Stimulated activated CD4-positive, alpha-beta T cell treated with anti-CD3 and anti-CD28 coated beads, Interleukin-15, amount 100 ng/mL, for 48 hours (primary cell): Measurements from ENCODE around the gene ZMAT2.
"Not testable (repeated sequence)": the region's sequence is repeated elsewhere in the genome, so short reads cannot be mapped to it uniquely, and the experiment has no call there.

Source experiments
- DNase-seq, 2 donors: peaks; one replicate each; pipeline ENCODE4 v3.0.0-alpha.2; 2020; ENCODE audit warnings: low read depth in 2 of 2

Gene ZMAT2, protein sequence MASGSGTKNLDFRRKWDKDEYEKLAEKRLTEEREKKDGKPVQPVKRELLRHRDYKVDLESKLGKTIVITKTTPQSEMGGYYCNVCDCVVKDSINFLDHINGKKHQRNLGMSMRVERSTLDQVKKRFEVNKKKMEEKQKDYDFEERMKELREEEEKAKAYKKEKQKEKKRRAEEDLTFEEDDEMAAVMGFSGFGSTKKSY

DNA sequence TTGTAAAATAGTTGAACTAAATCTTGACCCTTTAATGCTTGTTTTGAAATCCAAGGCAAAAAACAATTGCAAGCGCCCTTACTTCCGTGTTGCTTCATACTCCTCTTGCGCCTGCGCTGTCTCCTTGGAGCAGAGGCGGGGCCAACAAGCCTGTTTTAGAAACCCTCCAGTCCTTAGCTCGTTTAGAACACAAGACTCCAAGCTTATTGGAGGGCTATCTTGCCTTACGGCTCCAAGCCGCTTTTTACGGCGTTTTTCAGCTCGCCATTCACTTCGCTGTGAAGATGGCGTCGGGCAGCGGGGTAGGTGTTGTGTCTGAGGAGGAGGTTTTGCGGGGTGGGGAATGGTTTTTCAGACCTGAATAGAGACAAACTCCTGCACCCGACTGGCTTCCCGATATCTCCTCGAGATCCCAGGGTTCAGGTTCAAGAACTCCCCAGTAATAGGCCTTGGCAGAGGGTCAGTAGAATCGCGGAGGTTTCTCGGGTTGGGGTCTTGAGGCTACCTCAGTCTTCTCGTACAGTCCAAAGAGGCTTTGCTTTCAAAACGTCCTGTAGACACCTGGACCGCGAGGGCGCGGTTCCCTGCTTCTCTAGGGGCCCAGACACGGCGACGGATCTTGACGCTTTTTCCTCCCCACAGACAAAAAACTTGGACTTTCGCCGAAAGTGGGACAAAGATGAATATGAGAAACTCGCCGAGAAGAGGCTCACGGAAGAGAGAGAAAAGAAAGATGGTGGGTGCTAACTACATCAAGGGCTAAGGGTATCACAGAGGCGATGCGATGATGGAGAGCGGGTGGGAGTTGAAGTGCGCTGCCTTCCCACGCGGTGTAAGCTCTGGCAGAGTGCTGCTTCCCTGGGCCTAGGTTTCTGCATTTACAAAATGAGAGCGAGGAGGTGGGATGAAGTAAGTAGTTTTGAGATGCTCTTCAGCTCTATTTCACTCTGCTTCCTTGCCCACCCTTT lies at the start of gene ZMAT2:
TSS of gene ZMAT2 (plus strand) at position 271 of the 968 bp plus-strand sequence. CDS start at position 285, 14 bp downstream.
- peak; percentile 88 to 89 for DNase-seq

- no peak for DNase-seq
Measured at GRCh38 chr5:140658870-140659269, 41.4 kb upstream of the ZMAT2 start.

DNA sequence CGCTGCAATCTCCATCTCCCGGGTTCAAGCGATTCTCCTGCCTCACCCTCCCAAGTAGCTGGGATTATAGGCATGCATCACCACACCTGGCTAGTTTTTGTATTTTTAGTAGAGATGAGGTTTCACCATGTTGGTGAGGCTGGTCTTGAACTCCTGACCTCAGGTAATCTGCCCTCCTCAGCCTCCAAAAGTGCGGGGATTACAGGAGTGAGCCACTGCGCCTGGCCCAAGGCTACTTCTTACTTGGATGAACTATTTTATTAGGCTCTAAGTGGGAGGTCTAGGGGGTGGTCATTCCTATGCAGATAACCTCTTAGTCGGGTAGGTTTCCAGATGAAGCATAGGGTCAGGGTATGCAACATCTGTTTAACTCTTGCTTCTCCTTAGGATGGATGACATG lies 39.9 kb upstream of the ZMAT2 start:
- not testable (repeated sequence) for DNase-seq

DNA sequence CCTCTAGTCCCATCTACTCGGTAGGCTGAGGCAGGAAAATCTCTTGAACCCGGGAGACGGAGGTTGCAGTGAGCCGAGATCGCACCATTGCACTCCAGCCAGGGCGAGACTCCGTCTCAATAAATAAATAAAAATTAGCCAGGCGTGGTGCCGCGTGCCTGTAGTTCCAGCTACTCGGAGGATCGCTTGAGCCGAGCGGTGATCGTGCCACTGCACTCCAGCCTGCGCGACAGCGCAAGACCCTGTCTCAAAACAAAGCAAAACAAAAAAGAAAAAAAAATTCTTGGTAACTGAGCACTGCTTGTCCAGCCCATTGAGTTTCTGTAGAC lies 36.3 kb upstream of the ZMAT2 start:
- no peak for DNase-seq

GRCh38 chr5:140664359-140665119 lies 35.7 kb upstream of the ZMAT2 start, which contains the start of gene WDR55:
Gene WDR55 (plus strand): TSS chr5:140664904. CDS start chr5:140664913, 9 bp downstream.
- DNase-seq = peak; percentile 95 to 96

DNA sequence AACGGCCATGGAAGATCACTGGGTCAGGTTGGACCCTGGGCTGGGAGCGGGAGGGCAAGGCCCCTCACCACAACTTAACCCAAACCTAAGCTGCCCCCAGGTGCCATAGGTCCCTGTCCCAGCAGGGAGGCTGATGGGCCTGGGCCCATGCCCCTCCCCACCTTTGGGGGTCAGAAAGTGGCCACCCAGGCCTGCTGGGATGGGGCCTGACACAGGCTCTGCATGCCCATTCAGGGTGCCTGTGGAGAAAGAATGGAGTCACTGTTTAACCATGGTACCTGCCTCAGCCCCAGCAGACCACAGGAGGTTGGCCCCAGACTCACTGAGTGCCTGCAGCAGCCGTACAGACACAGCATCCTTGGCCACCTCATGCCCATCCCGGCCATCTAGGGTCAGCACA lies 29.2 kb upstream of the ZMAT2 start:
- not testable (repeated sequence) for DNase-seq

DNA sequence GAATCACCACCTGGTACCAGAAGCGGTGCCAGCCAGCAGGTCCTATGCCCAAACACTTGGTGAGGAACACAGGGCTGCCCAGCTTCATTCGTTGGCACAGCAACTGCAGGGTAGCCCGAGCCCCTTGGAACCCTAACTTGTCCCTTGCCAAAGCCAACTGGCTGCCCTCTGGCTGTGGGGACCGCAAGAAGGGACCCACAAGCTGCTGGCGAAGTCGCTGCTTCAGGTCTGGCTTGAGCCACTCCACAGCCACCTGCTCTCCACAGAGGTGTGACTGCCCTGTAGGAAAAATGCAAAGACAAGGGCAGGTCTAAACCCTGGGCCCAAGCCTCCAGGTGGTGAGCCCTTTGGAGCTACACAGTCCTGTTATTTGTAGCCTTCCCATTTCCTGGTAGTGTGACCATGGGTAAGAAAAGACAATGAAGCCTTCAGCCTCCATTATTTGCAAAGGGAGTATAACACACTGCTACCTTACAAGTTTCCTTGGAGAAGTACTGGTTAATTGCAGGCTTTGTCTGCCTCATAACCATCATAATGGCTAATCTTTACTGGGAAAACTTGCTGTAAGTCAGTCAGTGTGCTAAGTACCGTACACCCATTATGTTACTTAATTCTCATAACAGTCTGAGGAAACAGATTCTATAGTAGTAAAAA lies 28.6 kb upstream of the ZMAT2 start:
- no peak for DNase-seq

GRCh38 chr5:140672455-140673186 lies 27.6 kb upstream of the ZMAT2 start:
- DNase-seq = no peak

GRCh38 chr5:140673187-140673976 lies 26.9 kb upstream of the ZMAT2 start, which contains the start of gene DND1:
Gene DND1 (minus strand): TSS chr5:140673576. CDS start chr5:140673542, 34 bp downstream.
- DNase-seq = no peak

DNA sequence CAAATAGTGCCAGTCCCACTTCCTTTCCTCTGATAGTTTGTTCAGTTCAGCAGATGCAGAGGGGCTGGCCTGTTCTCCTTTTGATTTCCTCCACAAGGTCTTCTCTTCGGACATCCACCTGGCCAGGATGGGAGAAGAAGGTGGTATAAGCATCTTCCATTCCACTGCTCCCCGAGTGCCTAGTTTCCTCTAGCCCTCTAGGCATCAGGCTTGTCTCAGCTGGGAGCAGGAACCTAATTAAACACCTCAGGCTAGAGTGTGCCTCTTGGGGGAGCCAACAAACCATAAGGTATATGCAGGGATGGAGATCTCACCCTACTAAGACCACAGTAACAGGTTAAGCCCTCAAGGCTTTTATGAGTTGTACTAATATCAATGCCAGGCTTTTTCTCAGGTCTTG lies 26.0 kb upstream of the ZMAT2 start:
- DNase-seq = no peak

DNA sequence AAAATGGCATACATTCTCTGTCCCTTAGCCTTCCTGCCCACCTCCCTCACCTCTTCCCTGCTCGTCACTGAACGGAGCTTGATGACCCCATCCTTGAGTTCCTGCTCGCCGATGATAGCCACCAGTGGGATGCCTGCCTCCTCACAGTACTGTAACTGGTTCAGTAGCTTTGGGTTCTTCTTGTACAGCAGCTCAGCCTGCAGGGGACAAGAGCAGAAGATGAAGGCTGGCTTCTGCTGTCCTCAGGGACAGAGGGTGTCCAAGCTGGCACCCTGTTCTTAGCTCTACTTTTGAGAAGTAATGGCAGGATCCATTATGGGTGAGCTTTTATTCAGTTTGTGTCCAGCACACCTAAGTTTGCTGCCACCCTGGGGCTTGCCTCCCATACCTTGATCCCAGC lies 25.6 kb upstream of the ZMAT2 start:
- no peak for DNase-seq

- no peak for DNase-seq
Measured at GRCh38 chr5:140677947-140678346, 22.3 kb upstream of the ZMAT2 start.

- DNase-seq = no peak
Measured at GRCh38 chr5:140678993-140679392, 21.3 kb upstream of the ZMAT2 start.

DNA sequence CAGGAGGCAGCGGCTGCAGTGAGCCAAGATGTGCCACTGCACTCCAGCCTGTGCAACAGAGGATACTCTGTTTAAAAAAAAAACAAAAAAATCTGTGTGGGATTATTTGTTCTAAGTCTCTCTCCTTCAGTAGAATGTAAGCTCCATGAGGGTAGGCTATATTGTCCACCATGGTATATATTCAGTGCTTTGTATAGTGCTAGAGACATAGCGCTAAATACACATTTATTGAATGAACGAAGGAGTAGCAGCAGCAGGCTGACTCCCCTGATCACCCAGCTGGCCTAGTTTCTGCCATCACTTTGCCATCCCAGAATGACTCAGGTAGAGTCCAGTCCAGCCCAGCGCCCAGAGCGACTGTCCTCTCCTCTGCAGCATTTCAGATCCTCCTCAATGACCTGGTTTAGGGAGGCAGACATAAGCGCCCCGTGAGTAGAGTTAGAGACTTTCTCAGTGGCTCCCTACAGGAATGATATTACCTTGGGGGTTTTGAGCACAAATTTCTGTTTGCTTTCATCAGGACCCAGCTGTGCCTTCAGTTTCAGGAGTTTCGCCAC lies 9.8 kb upstream of the ZMAT2 start:
- DNase-seq = no peak

GRCh38 chr5:140690941-140691924 lies 9.0 kb upstream of the ZMAT2 start, which contains the start of the genes HARS1 and HARS2:
Gene HARS1 (minus strand): TSS chr5:140691370. CDS start chr5:140691304, 66 bp downstream.
Gene HARS2 (plus strand): TSS chr5:140691455. CDS start chr5:140691649, 194 bp downstream.
- peak; percentile 76 to 82 for DNase-seq

GRCh38 chr5:140694276-140694675 lies 6.0 kb upstream of the ZMAT2 start:
- DNase-seq = no peak

DNA sequence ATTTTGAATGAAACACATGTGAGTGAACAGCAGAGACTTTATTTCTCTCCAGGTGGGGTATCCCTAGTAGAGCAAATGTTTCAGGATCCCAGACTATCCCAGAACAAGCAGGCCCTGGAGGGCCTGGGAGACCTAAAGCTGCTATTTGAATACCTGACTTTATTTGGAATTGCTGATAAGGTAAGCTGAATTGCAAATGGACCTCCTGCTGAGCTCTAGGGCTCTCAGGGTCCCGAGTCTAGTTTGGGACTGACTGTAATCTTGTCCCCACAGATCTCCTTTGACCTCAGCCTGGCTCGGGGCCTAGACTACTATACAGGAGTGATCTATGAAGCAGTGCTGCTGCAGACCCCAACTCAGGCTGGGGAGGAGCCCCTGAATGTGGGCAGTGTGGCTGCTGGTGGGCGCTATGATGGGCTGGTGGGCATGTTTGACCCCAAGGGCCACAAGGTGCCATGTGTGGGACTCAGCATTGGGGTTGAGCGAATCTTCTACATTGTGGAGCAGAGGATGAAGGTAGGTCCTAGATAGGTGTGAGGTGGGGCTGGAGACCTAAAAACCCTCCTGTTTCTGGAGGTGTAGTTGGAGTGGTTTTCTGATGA lies 3.3 kb upstream of the ZMAT2 start:
- no peak for DNase-seq

- DNase-seq = no peak
Measured at GRCh38 chr5:140707812-140708211, 7.6 kb downstream of the ZMAT2 start.
